ENCODE results near the gene NLE1.
"Not testable (repeated sequence)": the region's sequence is repeated elsewhere in the genome, so short reads cannot be mapped to it uniquely, and the experiment has no call there.

NLE1 gene

DNA sequence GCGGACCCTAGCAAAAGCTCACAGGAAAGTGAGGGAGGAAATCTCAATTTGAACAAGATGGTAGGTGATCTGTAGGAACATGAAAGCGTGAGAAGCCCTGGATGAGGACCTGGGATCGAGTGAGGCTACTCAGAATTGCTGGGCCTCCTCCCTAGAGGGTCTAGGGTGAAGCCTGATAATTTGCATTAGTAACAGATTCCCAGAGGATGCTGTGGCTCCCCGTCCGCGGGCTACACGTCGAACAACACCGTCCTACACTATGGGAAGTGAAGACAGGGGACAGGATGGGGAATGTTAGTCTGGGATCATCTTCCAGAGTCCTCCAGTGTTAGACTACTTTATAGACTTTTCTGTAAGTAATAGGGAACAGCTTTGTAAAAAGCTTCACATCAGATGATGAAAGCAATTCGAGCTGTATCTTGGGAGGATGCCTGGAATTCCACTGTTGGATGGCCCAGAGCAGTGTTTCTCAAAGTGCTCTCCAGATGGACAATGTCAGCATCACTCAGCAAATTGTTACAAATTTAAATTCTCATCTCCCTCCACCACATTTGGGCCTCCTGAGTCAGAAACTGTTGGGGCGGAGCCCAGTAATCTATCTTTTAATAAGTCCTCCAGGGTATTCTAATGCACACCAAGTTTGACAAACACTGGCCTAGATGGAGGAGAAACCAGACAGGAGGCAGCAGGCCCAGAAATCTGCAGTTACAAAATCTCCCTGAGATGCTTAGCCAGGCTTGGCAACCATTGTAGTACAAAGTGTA is 14.2 kb downstream of the NLE1 start:
- DNase-seq (ENCODE audit: low spot score): no peak

GRCh38 chr17:35121315-35121714 is 20.8 kb downstream of the NLE1 start, which contains the start of gene FNDC8:
FNDC8 (plus strand) TSS chr17:35121615; CDS start chr17:35121694, 79 bp downstream.
- no peak for DNase-seq (ENCODE audit: low spot score)

DNA sequence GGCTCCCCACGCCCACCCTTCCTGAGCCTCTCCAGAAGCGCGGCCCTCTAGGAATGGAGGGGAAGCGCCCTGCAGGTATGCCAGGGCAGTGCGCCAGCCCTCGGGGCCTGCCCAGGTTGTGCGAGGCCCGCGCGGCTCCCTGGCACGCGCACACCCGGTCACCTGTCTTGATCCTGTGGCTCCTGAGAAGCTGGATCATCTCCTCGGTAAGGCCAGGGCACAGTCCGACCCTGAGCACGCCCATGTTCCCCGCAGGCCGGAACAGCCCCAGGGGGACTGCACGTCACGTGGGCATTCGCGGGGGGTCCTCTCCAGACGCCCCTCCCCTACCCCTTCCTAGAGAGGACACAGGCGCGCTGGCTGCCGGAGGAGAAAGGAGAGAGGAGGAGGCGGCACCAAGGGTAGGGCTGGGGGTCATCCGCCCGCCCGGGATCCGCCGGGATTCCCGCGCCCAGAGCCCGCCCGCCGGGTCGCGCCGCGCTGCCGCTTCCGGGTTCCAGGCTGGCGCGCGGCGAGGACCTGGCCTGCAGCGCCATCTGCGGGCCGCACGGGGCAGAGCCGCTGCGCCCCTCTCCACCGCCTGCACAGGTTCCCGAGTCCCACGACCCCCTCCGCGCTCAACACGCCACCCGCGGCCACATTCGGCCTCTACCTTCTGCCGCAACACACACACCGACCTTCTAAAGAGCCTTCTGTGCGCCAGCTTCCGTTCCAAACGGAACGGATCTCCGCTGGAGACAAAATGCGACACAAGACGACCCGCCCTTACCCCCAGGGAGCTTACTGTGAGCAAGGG is 22.5 kb downstream of the NLE1 start, which contains the start of gene RAD51D:
Gene RAD51D, minus strand, starts transcription at position 491 of the 796 bp plus-strand sequence. Its CDS starts 247 bp downstream, at position 244.
- peak; percentile 90 for DNase-seq (ENCODE audit: low spot score)

DNA sequence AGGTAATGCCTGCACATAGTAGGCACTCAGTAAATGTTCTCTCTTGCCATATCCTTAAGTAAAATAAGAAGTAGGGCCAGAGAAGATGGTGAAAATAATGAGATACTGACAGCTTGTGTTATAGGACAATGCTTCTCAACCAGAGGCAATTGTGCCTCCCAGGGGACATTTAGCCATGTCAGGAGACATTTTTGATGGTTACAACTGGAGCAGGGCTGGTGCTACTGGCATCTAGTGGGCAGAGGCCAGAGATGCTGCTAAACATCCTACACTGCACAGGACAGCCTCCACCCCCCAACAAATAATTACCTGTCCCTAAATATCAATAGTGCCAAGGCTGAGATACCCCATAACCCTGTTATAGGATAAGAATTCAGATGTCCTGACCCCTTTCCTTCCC is 24.1 kb downstream of the NLE1 start:
- peak; percentile 25 for DNase-seq (ENCODE audit: low spot score)

- DNase-seq (ENCODE audit: low spot score): no peak
These were observed 25.3 kb downstream of the NLE1 start for GRCh38 chr17:35116845-35117244.

DNA sequence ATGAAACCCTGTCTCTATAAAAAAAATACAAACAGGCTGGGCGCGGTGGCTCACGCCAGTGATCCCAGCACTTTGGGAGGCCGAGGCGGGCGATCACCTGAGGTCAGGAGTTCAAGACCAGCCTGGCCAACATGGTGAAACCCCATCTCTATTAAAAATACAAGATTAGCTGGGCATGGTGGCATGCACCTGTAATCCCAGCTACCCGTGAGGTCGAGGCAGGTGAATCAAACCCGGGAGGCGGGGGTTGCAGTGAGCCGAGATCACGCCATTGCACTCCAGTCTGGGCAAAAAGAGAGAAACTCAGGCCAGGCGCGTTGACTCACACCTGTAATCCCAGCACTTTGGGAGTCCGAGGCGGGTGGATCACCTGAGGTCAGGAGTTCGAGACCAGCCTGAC is 31.3 kb downstream of the NLE1 start:
- DNase-seq (ENCODE audit: low spot score): not testable (repeated sequence)

- DNase-seq (ENCODE audit: low spot score): no peak
These were observed 37.2 kb downstream of the NLE1 start for GRCh38 chr17:35104844-35105450.

DNA sequence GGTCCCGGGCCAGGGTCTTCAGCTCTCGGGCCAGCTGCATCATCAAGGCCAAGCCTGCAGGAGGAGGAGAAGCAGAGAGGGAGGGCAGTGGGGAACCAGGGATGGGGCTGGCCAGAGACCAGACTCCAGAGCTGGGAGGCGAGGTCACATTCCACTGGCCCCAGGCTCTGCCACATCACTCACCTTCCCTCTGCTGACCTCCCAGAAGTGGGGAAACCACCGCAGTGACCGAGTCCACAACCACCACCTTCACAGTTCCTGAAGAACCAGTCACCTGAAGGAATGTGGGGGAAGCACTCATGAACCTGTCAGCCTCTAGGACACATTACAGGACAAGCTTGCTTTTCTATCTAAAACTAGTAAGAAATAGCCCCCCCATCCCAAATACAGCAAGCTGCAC is 38.8 kb downstream of the NLE1 start:
- no peak for DNase-seq (ENCODE audit: low spot score)

DNA sequence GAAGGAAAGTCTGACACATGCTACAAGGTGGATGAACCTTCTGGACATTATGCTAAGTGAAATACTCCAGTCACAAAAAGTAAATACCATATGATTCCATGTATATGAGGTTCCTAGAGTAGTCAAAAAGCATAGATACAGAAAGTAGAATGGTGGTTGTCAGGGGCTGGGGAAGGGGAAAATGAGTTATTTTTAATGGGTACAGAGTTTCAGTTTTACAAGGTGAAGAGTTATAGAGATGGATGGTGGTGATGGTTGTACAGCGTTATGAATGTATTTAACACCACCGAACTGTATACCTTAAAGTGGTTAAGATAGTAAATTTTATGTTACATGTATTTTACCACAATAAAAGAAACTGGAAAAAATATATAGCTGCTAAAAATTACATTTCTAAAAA is 40.4 kb downstream of the NLE1 start:
- no peak for DNase-seq (ENCODE audit: low spot score)

DNA sequence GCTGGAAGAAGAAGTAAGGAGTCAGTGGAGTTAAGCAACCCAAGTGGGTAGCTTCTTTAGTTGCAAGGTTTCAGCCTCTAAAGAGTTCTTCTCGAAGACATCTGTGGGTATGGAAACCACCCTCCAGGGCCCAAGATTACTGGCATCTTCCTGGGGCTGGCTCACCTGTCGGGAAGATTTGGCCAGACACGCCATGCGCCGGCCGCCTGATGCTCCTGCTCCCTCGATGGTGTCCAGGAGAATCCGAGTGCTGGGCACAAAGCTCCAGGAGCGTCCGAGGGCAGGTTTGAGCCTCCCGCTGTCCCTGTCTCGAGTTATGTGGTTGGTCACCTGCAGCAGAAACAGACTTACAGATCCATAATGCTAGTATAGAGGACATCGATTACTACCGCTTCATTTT is 41.1 kb downstream of the NLE1 start:
- DNase-seq (ENCODE audit: low spot score): no peak

GRCh38 chr17:35099908-35100307 is 42.2 kb downstream of the NLE1 start:
- DNase-seq (ENCODE audit: low spot score): no peak

DNA sequence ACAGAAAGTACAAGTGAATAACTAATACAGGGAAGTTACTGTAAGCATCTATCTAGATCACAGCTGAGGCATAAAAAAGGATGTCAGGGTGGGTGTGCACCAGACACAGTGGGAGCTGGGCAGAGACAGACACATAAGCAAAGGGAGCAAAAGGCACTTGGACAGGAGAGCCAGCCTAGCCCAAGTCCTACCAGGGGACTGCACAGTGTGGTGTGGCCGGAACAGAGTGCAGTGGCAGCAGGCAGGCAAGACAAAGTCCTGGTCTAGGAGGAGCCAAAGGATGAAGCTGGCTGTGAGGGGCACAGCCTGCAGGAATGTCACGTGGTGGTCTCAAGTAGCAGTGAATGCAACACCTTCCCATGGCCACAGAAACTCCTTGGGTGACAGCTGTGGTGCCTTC is 44.3 kb downstream of the NLE1 start:
- no peak for DNase-seq (ENCODE audit: low spot score)

- no peak for DNase-seq (ENCODE audit: low spot score)
These were observed 46.4 kb downstream of the NLE1 start for GRCh38 chr17:35095741-35096140.

DNA sequence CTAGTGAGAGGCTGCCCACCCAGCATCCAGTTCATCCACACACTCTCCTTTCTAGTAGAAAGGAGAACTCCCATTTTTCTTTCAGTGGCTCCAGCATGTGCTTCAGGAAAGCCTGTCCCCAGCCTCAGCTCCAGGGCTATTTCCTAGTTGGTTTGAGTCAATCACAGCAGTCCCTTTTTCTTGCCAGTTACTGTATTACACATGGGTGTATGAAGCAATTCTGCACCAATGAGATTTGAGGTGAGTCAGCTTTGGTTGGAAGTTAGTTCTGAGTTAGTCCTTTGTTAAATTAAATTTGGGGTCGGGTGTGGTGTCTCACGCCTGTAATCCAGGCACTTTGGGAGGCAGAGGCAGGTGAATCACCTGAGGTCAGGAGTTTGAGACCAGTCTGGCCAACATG is 47.2 kb downstream of the NLE1 start:
- no peak for DNase-seq (ENCODE audit: low spot score)

DNA sequence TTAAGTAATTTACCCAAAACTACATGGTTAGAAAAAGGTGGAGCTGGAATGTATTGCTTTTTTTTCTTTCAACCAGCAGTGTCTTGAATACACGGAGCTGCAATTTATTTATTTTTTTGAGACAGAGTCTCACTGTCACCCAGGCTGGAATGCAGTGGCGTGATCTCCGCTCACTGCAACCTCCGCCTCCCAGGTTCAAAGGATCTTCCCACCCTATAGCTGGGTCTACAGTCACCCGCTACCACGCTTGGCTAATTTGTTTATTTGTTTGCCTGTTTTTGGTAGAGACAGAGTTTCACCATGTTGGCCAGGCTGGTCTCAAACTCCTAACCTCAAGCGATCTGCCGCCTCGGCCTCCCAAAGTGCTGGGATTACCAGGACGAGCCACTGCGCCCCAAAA is 51.4 kb downstream of the NLE1 start:
- DNase-seq (ENCODE audit: low spot score): not testable (repeated sequence)

DNA sequence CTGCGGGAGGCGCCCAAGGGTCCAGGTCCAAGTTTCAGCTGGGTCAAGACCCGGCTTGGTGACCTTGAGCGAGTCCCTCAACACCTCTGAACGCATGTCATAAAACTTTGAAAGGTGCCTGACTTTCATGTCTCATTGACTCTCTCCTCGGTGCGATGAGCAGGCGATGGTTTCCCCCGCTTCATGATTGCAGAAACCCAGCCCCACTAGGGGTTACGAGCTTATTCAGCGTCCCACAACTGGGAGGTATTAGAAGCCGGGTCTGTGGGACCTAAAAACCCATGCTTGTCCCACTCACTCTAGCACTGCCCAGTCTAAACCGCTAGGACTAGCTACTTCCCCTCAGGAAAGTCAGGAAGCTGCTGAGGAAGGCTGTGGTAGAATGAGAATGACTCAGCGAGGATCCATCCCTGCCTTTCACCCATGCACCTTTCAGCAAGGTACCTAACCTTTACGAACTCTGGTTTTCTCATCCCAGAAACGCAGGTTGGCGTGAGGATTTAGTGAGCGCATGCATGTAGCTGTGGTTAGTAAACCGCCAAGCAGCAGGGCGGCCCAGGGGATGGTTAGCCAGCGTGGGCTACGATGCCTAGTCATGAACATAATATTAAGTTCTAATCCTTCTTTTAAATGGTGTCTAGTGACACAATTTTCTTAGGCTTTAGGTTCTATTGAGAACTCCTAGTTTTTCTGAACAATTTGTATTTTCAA is 52.4 kb downstream of the NLE1 start:
- peak; percentile 67 for DNase-seq (ENCODE audit: low spot score)

- DNase-seq (ENCODE audit: low spot score): peak; percentile 68
These were observed 53.1 kb downstream of the NLE1 start for GRCh38 chr17:35088881-35089585.

DNA sequence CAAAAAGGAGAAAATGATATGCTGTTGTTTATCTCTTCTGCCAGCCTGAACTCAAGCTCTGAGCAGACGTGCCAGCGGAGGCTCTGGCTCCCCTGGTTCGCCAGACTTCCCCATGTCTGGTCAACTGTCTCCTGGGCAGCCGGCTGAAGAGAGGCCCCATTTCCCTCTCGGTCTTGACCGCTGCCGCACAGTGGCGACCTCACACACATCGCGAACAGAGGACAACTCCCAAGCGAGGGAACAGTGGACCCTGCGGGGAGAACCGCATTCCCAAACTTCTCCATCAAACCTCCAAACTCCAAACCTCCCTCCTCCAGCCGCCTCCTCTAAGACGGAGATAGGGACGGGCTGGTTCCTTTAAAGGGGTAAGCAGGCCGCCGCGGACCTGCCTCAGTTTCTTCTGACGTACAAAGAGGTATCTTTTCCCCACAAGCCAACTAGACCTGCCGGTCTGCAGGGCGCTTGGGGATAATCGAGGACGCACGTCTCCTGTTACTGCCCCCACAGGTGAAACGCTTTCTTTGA is 53.7 kb downstream of the NLE1 start:
- DNase-seq (ENCODE audit: low spot score): no peak

- no peak for DNase-seq (ENCODE audit: low spot score)
These were observed 54.3 kb downstream of the NLE1 start for GRCh38 chr17:35087731-35088355.

DNA sequence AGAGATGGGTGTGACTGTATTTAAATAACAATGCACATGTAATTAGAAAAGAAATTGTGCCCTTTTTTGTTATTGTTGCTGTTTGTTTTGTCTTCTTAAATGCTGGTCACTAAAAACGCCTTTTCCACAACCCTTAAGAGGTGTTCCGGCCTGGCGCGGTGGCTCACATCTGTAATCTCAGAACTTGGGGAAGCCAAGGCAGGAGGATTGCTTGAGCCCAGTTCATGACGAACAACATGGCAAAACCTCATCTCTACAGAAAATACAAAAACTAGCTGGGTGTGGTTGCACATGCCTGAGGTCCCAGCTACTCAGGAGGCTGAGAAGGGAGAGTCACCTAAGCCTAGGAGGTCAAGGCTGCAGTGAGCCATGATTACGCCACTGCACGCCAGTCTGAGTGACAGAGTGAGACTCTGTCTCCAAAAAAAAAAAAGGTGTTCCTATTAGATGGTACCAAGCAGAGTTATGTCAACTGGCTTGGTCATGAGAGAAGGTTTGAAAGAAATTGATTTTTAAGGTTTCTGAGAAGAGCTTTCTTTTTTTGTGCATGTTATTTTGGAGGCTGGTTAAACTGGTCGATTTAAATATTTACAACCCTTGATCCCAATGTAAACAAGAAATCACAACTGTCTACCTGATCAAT is 55.1 kb downstream of the NLE1 start:
- no peak for DNase-seq (ENCODE audit: low spot score)

All from HuH-7.5 (cell line).